GM12892 (cell line): ENCODE data around the gene COLEC12.

ENCODE experiments used
- DNase-seq: peaks from one replicate; pipeline ENCODE4 v3.0.0; 2011; ENCODE audit not compliant: insufficient read length
- FAIRE-seq: peaks from 2 replicates; lab custom pipeline; 2011; peaks lifted over from hg19 to GRCh38; lab: Jason Lieb, UNC
- POLR2A ChIP-seq: IDR thresholded peaks from 2 replicates; pipeline ENCODE4 v1.6.1; 2011; ENCODE audit warnings: low read depth, low read length, control low read depth
- POLR2AphosphoS5 ChIP-seq: IDR thresholded peaks from 2 replicates; pipeline ENCODE4 v1.6.1; 2011; ENCODE audit warnings: low read depth, low read length, control low read depth
- TAF1 ChIP-seq: IDR thresholded peaks from 2 replicates; pipeline ENCODE4 v1.6.1; 2011; ENCODE audit warnings: low read depth, mild to moderate bottlenecking, control low read depth, low read length, borderline replicate concordance

Gene COLEC12

GRCh38 chr18:519019-519879 lies 18.7 kb upstream of the COLEC12 start:
- no peak for DNase-seq
- FAIRE-seq = no peak
- no peak for TF ChIP-seq POLR2A
- no peak for TF ChIP-seq POLR2AphosphoS5
- no peak for TF ChIP-seq TAF1

- TF ChIP-seq TAF1 (no peak), POLR2AphosphoS5 (no peak), POLR2A (no peak)
- no peak for DNase-seq
- FAIRE-seq = no peak
These were observed 17.6 kb upstream of the COLEC12 start for GRCh38 chr18:518081-518480.

GRCh38 chr18:515838-516237 lies 15.3 kb upstream of the COLEC12 start:
- TF ChIP-seq TAF1 (no peak), POLR2A (no peak), POLR2AphosphoS5 (no peak)
- DNase-seq = no peak
- no peak for FAIRE-seq

DNA sequence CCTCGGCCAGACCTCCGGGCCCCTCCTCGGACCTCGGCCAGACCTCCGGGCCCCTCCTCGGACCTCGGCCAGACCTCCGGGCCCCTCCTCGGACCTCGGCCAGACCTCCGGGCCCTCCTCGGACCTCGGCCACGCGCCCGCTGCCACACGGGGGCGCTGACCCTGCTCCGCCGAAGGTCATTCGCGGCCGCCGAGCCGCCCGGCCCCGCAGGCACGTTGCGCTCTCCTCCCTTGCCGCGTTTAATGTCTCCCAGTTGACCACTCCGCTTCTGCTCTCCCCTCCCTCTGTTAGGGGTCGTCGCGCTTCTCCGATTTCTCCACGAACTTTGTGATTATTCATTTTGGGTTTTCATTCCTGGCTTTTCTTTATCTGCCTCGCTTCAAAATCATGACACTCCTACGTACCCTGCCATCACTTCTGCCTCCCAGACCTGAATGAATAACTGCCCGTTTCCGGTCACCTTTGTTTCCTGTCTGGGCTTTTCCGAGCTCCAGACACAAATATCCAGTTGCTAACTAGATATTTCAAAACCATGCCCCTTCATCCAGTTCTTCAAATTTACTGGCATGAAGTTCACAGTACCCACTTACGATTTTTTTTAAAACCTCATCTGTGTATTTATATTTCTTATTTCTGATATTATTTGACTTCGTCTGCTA lies 14.8 kb upstream of the COLEC12 start:
- TF ChIP-seq POLR2AphosphoS5 (no peak), POLR2A (no peak), TAF1 (no peak)
- no peak for FAIRE-seq
- DNase-seq = no peak

- FAIRE-seq (no peak), DNase-seq (no peak)
- TF ChIP-seq POLR2A (no peak), POLR2AphosphoS5 (no peak), TAF1 (no peak)
These were observed 13.5 kb upstream of the COLEC12 start for GRCh38 chr18:513826-514530.

- TF ChIP-seq POLR2AphosphoS5 (no peak), POLR2A (no peak), TAF1 (no peak)
- DNase-seq (no peak), FAIRE-seq (no peak)
These were observed 12.5 kb upstream of the COLEC12 start for GRCh38 chr18:512957-513356.

GRCh38 chr18:508835-509234 lies 8.3 kb upstream of the COLEC12 start:
- no peak for FAIRE-seq
- DNase-seq = no peak
- TF ChIP-seq POLR2AphosphoS5 = no peak
- no peak for TF ChIP-seq POLR2A
- no peak for TF ChIP-seq TAF1

DNA sequence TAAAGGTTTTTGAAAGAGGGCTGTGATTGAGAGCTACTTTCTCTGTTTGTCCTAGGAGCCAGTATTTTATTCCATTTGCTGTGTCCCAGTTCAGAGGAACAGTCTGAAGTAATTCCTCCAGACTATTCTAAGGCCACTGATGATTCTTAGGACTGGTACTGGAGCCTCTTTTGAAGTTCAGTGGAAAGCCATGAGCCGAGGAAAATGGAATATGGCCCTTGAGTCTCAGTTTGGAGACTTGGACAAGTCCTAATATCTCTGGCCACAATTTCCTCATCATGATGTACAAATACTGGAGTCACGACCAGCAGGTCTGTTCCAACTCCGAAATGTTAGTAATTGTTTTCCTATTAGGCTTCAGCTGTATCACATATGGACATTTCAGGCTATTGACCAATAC lies 7.1 kb upstream of the COLEC12 start:
- FAIRE-seq (no peak), DNase-seq (no peak)
- TF ChIP-seq POLR2A (no peak), TAF1 (no peak), POLR2AphosphoS5 (no peak)

DNA sequence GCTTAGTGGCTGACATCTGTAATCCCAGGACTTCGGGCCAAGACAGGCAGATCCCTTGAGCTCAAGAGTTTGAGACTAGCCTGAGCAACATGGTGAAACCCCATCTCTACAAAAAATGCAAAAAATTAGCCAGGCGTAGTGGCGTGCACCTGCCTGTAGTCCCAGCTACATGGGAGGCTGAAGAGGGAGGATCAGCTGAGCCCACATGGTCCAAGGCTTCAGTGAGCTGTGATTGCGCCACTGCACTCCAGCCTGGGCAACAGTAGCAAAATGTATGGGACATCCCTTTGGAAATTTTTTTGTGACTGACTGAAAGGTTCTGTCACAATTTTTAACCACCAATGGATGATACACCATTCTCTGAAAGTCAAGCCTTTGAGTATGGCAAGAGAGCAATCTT lies 6.3 kb upstream of the COLEC12 start:
- no peak for DNase-seq
- FAIRE-seq = no peak
- no peak for TF ChIP-seq POLR2AphosphoS5
- TF ChIP-seq POLR2A = no peak
- TF ChIP-seq TAF1 = no peak

DNA sequence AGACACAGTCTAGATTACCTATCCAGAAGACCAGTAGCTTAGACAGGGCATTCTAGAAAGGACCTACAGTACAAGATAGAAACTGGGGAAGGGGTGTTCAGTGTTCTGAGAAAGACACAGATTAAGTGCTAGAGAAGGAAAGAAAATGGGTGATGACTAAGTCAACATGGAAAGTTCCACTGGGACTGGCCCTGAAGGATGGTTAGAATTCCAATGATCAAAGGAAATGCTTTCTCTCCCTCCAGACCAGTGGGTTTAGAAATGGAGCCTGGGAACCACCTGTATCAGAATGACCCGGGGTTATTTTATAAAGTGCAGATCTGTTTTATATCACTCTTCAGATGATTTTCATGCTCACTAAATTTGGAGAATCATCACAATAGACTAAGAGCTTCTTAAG lies 5.8 kb upstream of the COLEC12 start:
- FAIRE-seq (no peak), DNase-seq (no peak)
- TF ChIP-seq POLR2AphosphoS5 = no peak
- no peak for TF ChIP-seq TAF1
- no peak for TF ChIP-seq POLR2A

GRCh38 chr18:505483-506122 lies 5.1 kb upstream of the COLEC12 start:
- FAIRE-seq (peak; percentile 38), DNase-seq (no peak)
- TF ChIP-seq TAF1 (no peak), POLR2AphosphoS5 (no peak), POLR2A (no peak)
